Upper lobe of right lung (tissue), 1 donor: ENCODE data around the gene NFKBIE. TPM values are rescaled to one million over a fixed set of nuclear protein-coding genes. Genes with fewer than 3 reads are reported as not detected.

Experiments used
- ATAC-seq: fragments of 200-7000 bp; cut with Tn5 transposase; one replicate; pipeline ENCODE4 v1.9.1; 2020; ENCODE audit warnings: mild to moderate bottlenecking, moderate library complexity
- DNase-seq: peaks from one replicate; pipeline ENCODE4 v3.0.0-alpha.2; 2020
- H3K27ac ChIP-seq: fragments of 200-600 bp; one replicate; pipeline ENCODE4 v1.8.0; 2022
- H3K27me3 ChIP-seq: fragments of 200-600 bp; one replicate; pipeline ENCODE4 v1.8.0; 2022; ENCODE audit warnings: mild to moderate bottlenecking
- H3K36me3 ChIP-seq: fragments of 200-600 bp; one replicate; pipeline ENCODE4 v1.8.0; 2022
- H3K4me1 ChIP-seq: fragments of 200-600 bp; one replicate; pipeline ENCODE4 v1.8.0; 2022
- H3K4me3 ChIP-seq: fragments of 200-600 bp; one replicate; pipeline ENCODE4 v1.8.0; 2022; ENCODE audit warnings: mild to moderate bottlenecking
- H3K9me3 ChIP-seq: fragments of 200-600 bp; one replicate; pipeline ENCODE4 v1.8.0; 2022
- CTCF ChIP-seq: fragments of 200-600 bp; IDR thresholded peaks from one replicate; pipeline ENCODE4 v1.8.0; 2022; ENCODE audit warnings: antibody characterized with exemption
- intact Hi-C: fragments of 100-400 bp; cut with DNase I; formaldehyde crosslinking; loops from one replicate; pipeline ENCODE4 v1.11.0; 2022
- total RNA-seq: library from RNA; stranded (reverse); fragmentation: NEBNext Ultra II Directional; extraction: Animal tissue kit (Norgen Biotek cat#: 25700); gene quantifications from one replicate; pipeline ENCODE4 v1.2.1, GENCODE V29; 2021
- donor health status: DM: no; HTN: yes; CAD: no; lungs with severe emphysema.

Gene NFKBIE
- total RNA-seq, 1 donor from 2014 or later = 7.1 TPM

- Histone ChIP-seq H3K4me3 (no peak overlapping the region), H3K9me3 (no peaks in the 10 kb centered on the region), H3K36me3 (no peaks in the 10 kb centered on the region), H3K4me1 (no peaks in the 10 kb centered on the region), H3K27me3 (peaks cover 45% of the 10 kb centered on the region), H3K27ac (no peak overlapping the region)
- intact Hi-C loops = no loop called here
- TF ChIP-seq CTCF = no peak
- DNase-seq (no peak), ATAC-seq (no peak)
Observed at GRCh38 chr6:44278315-44278714, 13.0 kb upstream of the NFKBIE start.

- Histone ChIP-seq H3K27me3 (peaks cover 51% of the 10 kb centered on the region), H3K36me3 (no peaks in the 10 kb centered on the region), H3K4me3 (no peak overlapping the region), H3K4me1 (no peaks in the 10 kb centered on the region), H3K9me3 (no peaks in the 10 kb centered on the region), H3K27ac (no peak overlapping the region)
- intact Hi-C loops = no loop called here
- ATAC-seq = no peak
- no peak for DNase-seq
- TF ChIP-seq CTCF = no peak
Observed at GRCh38 chr6:44277763-44278162, 12.4 kb upstream of the NFKBIE start.

GRCh38 chr6:44276667-44277640 is 11.6 kb upstream of the NFKBIE start:
- Histone ChIP-seq H3K27ac (no peak overlapping the region), H3K4me3 (no peak overlapping the region), H3K4me1 (no peaks in the 10 kb centered on the region), H3K9me3 (no peaks in the 10 kb centered on the region), H3K36me3 (no peaks in the 10 kb centered on the region), H3K27me3 (peaks cover 59% of the 10 kb centered on the region)
- intact Hi-C loops = no loop called here
- no peak for TF ChIP-seq CTCF
- DNase-seq (no peak), ATAC-seq (no peak)

- Histone ChIP-seq H3K4me1 (no peaks in the 10 kb centered on the region), H3K36me3 (no peaks in the 10 kb centered on the region), H3K27ac (no peak overlapping the region), H3K4me3 (peak overlapping the region; percentile 36), H3K27me3 (peaks cover 66% of the 10 kb centered on the region), H3K9me3 (no peaks in the 10 kb centered on the region)
- intact Hi-C loops = no loop called here
- no peak for DNase-seq
- peak; percentile 59 for ATAC-seq
- no peak for TF ChIP-seq CTCF
Observed at GRCh38 chr6:44275749-44276648, 10.6 kb upstream of the NFKBIE start.

GRCh38 chr6:44275271-44275748 is 10.0 kb upstream of the NFKBIE start:
- TF ChIP-seq CTCF = no peak
- no peak overlapping the region for H3K4me3 ChIP-seq

More at GRCh38 chr6:44275271-44275748, 10.0 kb upstream of the NFKBIE start:
- Histone ChIP-seq H3K36me3 (no peaks in the 10 kb centered on the region), H3K27me3 (peaks cover 67% of the 10 kb centered on the region), H3K27ac (no peak overlapping the region), H3K4me1 (no peaks in the 10 kb centered on the region), H3K9me3 (no peaks in the 10 kb centered on the region)
- ATAC-seq (no peak), DNase-seq (no peak)
- intact Hi-C loops = no loop called here
